GM13977 (cell line): ENCODE data around the gene KRTAP12-4.

Experiments
- DNase-seq: peaks from one replicate; pipeline ENCODE4 v3.0.0; 2012; ENCODE audit warnings: low spot score
- CTCF ChIP-seq: IDR thresholded peaks from 2 replicates; pipeline ENCODE4 v1.5.1; 2012; ENCODE audit warnings: mild to moderate bottlenecking, control low read depth; ENCODE audit not compliant: insufficient read depth; ENCODE audit errors: extremely low read depth, missing control alignments
- in situ Hi-C: fragments of 300-500 bp; cut with MboI; formaldehyde crosslinking; loops from one replicate; pipeline ENCODE4 v1.12.0; 2022; ENCODE audit warnings: low sequenced_read_pairs, low pct_unique_long_range_greater_than_20kb, mixed read lengths, inconsistent platforms; ENCODE audit not compliant: unreplicated experiment

KRTAP12-4 gene

GRCh38 chr21:44653656-44654575, 543 bp downstream of the KRTAP12-4 start:
- no peak for DNase-seq

GRCh38 chr21:44653123-44653522, 1.3 kb downstream of the KRTAP12-4 start:
- in situ Hi-C loops = no loop called here
- DNase-seq = no peak
- no peak for TF ChIP-seq CTCF

More at GRCh38 chr21:44653656-44654575, 543 bp downstream of the KRTAP12-4 start:
- no peak for TF ChIP-seq CTCF
- in situ Hi-C loops = no loop called here

GRCh38 chr21:44650973-44651675, 3.3 kb downstream of the KRTAP12-4 start:
- in situ Hi-C loops = no loop called here
- no peak for TF ChIP-seq CTCF
- no peak for DNase-seq

- no peak for TF ChIP-seq CTCF
- no peak for DNase-seq
- in situ Hi-C loops = no loop called here
Measured at GRCh38 chr21:44650265-44650972, 4.0 kb downstream of the KRTAP12-4 start.

GRCh38 chr21:44649521-44650100, 4.8 kb downstream of the KRTAP12-4 start:
- DNase-seq = no peak
- in situ Hi-C loops = no loop called here
- TF ChIP-seq CTCF = no peak
